Subcutaneous adipose tissue (tissue), 4 donors: Measurements from ENCODE around the gene LAMA3. TPM values are rescaled to one million over a fixed set of nuclear protein-coding genes. Genes with fewer than 3 reads are reported as not detected.

Experiments used
- CTCF ChIP-seq: fragments of 450-650 bp; IDR thresholded peaks from one replicate; pipeline ENCODE4 v1.5.1; 2016; ENCODE audit warnings: low read depth, mild to moderate bottlenecking, control low read depth, antibody characterized with exemption, moderate library complexity
- total RNA-seq, 4 donors: library from RNA; depleted of rRNA; stranded (reverse); fragments of >200 nt; gene quantifications; one replicate each; pipeline ENCODE4 v1.1.0, GENCODE V29; 2016

The LAMA3 gene
- total RNA-seq, 4 donors from 2014 or later: 23.3 to 34.9 (median 28.4) TPM

GRCh38 chr18:23701017-23701416 is 11.8 kb downstream of the LAMA3 start:
- no peak for TF ChIP-seq CTCF

GRCh38 chr18:23701544-23702064 is 12.4 kb downstream of the LAMA3 start:
- no peak for TF ChIP-seq CTCF

- no peak for TF ChIP-seq CTCF
Observed at GRCh38 chr18:23702606-23703005, 13.4 kb downstream of the LAMA3 start.

GRCh38 chr18:23703057-23703986 is 14.1 kb downstream of the LAMA3 start:
- no peak for TF ChIP-seq CTCF

DNA sequence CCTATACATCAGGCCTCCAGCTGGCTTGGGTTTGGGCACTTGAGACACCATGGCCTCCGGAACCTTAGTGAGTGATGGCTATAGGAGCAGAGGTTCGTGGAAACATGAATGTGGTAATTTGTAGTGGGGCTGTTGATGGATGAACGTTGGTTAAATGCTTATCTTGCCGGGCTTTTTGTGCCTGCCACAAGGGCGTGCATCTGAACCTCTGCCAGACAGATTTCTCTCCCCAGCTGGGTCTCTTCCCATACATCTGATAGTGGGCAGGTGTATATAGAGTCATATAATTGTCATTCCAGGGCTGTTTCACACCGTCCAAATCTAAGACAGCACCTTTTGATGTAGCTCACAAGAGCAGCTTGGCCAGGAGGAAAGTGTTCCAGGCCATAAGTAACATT is 14.7 kb downstream of the LAMA3 start:
- TF ChIP-seq CTCF: no peak

GRCh38 chr18:23704806-23705205 is 15.6 kb downstream of the LAMA3 start:
- TF ChIP-seq CTCF: no peak

DNA sequence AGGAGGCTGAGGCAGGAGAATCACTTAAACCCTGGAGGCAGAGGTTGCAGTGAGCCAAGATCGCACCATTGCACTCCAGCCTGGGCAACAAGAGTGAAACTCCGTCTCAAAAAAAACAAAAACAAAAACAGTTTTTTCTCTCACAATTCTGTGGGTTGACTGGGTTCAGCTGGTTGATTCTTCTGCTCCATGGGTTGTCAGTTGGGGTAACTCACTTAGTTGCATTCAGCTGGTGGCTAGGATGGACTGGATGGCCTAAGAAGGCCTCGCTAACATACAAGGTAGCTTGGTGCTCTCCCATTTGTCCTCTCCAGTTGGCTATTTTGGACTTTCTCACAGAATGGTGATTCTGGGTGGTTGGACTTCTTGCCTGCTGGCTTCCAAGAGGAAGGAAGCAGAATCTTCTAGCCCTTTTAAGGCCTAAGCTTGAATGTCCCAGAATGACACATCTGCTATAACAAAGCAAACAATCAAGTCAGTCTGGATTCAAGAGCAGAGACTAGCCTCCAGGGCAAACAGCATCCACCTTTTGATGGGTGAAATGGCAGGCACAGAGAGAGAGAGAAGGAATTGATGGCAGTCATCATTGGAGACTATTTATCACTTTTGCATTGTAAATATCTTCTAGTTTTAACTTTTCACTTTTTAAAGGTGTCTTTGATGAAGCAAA is 17.9 kb downstream of the LAMA3 start:
- TF ChIP-seq CTCF: no peak
